TTC549 (cell line): ENCODE measurements around the gene CAV2.

Experiments
- FAIRE-seq: peaks from 2 replicates; lab custom pipeline; 2012; peaks lifted over from hg19 to GRCh38; lab: Jason Lieb, UNC

Gene CAV2

GRCh38 chr7:116525298-116525912, 25.9 kb downstream of the CAV2 start:
- no peak for FAIRE-seq

GRCh38 chr7:116525913-116526861, 26.6 kb downstream of the CAV2 start:
- FAIRE-seq = no peak

- no peak for FAIRE-seq
These were observed 27.4 kb downstream of the CAV2 start for GRCh38 chr7:116526897-116527296.

- no peak for FAIRE-seq
These were observed 28.0 kb downstream of the CAV2 start for GRCh38 chr7:116527521-116527920.

- no peak for FAIRE-seq
These were observed 28.7 kb downstream of the CAV2 start for GRCh38 chr7:116528008-116528789.

- FAIRE-seq = no peak
These were observed 29.7 kb downstream of the CAV2 start for GRCh38 chr7:116529250-116529649.

GRCh38 chr7:116530107-116530820, 30.7 kb downstream of the CAV2 start:
- FAIRE-seq = no peak

GRCh38 chr7:116532102-116532688, 32.7 kb downstream of the CAV2 start:
- FAIRE-seq = no peak

- FAIRE-seq = no peak
These were observed 35.3 kb downstream of the CAV2 start for GRCh38 chr7:116534790-116535189.

- no peak for FAIRE-seq
These were observed 35.9 kb downstream of the CAV2 start for GRCh38 chr7:116535416-116535815.

- no peak for FAIRE-seq
These were observed 38.6 kb downstream of the CAV2 start for GRCh38 chr7:116538138-116538537.

GRCh38 chr7:116539879-116540278, 40.3 kb downstream of the CAV2 start:
- no peak for FAIRE-seq

- no peak for FAIRE-seq
These were observed 41.2 kb downstream of the CAV2 start for GRCh38 chr7:116540743-116541142.

GRCh38 chr7:116541951-116542350, 42.4 kb downstream of the CAV2 start:
- no peak for FAIRE-seq

- FAIRE-seq = no peak
These were observed 43.1 kb downstream of the CAV2 start for GRCh38 chr7:116542618-116543017.

GRCh38 chr7:116543664-116544063, 44.1 kb downstream of the CAV2 start:
- FAIRE-seq = no peak

GRCh38 chr7:116544487-116544886, 44.9 kb downstream of the CAV2 start:
- no peak for FAIRE-seq

- no peak for FAIRE-seq
These were observed 46.0 kb downstream of the CAV2 start for GRCh38 chr7:116545411-116545993.

- FAIRE-seq = no peak
These were observed 46.5 kb downstream of the CAV2 start for GRCh38 chr7:116546054-116546453.

- FAIRE-seq = no peak
These were observed 47.4 kb downstream of the CAV2 start for GRCh38 chr7:116546916-116547315.

GRCh38 chr7:116547347-116547746, 47.8 kb downstream of the CAV2 start:
- FAIRE-seq = no peak
